HG03108 (cell line): ENCODE measurements around the gene METAP2.
"Not testable (repeated sequence)": the region's sequence is repeated elsewhere in the genome, so short reads cannot be mapped to it uniquely, and the experiment has no call there.

ENCODE experiments used
- ATAC-seq: cut with Tn5 transposase; IDR thresholded peaks from one replicate; pipeline ENCODE4 v1.9.1; 2021; ENCODE audit warnings: moderate library complexity; ENCODE audit not compliant: unreplicated experiment

The METAP2 gene

DNA sequence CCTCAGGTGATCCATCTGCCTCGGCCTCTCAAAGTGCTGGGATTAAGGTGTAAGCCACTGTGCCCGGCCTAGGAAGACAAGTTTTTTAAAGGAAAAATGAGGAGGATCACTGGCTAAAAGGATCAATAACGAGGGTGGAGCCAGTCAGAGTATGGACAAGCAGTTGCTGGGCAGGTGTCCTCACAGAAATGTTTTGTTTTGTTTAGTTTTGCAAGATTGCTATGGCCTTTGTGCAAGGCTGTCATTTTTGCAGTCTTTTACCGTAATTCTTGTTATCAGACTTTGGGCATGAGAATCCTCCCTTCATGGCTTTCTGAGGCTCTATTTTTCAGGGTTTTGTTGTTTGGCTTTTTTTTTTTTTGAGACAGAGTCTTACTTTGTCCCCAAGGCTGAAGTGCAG, 11.9 kb upstream of the METAP2 start:
- no peak for ATAC-seq

GRCh38 chr12:95462551-95462950, 11.4 kb upstream of the METAP2 start:
- no peak for ATAC-seq

DNA sequence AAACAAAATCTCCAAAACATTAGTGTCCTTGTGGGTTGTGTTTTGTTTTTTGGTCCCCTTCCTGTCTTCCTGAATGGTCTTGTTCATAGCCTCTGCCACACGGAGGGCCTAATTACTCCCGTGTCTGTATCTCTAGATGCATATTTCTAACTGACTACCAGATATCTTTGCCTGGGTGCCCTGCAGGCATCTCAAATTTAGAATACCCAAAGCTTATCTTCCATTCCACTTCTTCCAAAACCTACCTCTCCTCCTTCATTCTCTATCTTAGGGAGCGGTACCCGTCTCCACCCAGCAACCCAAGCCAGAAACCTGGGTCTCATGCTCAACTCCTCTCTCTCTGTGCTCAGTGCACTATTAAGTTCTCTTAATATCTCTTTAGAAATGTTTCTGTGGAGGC, 10.9 kb upstream of the METAP2 start:
- ATAC-seq, result no peak

- not testable (repeated sequence) for ATAC-seq
Measured at GRCh38 chr12:95463776-95464175, 10.2 kb upstream of the METAP2 start.

GRCh38 chr12:95465275-95465674, 8.7 kb upstream of the METAP2 start:
- no peak for ATAC-seq

DNA sequence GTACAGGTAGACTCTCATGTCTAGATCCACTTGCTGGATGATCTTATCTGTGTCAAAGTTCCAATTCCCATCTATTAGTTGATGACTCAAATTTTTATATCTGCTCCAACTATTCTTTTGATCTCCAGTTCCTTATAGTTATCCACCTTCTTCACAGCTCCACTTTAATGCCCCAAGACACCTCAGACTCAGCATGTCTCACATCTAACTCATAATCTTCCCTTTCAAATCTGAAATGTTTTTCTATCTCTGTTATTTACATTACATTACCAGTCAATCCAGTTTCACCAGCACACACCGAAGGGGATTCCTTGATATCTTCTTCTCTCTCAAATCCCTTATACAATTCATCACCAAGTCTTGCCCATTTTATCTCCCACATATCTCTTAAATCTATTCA, 3.7 kb upstream of the METAP2 start:
- no peak for ATAC-seq

- ATAC-seq, result peak; percentile 29
Measured at GRCh38 chr12:95473231-95473883, 595 bp upstream of the METAP2 start.

GRCh38 chr12:95474660-95474958, 657 bp downstream of the METAP2 start:
- no peak for ATAC-seq

DNA sequence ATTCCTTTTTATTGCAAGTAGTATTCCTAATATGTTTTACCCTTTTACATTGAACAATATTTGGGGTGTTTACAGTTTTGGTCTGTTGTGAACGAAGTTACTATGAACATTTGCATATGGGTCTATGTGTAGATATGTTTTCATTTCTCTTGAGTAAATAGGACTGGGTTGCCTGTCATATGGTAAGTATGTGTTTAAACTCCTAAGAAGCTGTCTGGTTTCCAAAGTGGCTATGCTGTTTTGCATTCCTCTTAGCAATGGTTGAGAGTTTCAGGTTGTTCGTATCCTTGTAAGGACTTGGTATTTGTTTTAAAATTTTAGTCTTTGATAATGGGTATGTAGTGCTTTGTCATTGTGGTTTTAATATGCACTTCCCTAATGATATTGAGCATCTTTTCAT, 6.3 kb downstream of the METAP2 start:
- no peak for ATAC-seq

- ATAC-seq, result no peak
Measured at GRCh38 chr12:95481072-95481471, 7.1 kb downstream of the METAP2 start.

GRCh38 chr12:95481888-95482287, 7.9 kb downstream of the METAP2 start:
- ATAC-seq, result no peak

DNA sequence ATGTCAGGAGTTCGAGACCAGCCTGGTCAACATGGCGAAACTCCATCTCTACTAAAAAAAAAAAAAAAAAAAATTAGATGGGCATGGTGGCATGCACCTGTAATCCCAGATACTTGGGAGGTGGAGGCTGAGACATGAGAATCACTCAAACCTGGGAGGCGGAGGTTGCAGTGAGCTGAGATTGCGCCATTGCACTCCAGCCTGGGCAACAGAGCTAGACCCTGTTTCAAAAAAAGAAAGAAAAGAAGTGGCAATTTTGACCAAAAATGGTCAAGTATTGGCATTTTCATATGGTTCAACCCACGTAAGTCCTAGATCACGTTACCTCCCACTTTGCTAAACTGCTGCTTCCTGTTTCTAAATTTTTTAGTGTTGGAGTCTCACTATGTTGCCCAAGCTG, 8.6 kb downstream of the METAP2 start:
- ATAC-seq, result not testable (repeated sequence)

DNA sequence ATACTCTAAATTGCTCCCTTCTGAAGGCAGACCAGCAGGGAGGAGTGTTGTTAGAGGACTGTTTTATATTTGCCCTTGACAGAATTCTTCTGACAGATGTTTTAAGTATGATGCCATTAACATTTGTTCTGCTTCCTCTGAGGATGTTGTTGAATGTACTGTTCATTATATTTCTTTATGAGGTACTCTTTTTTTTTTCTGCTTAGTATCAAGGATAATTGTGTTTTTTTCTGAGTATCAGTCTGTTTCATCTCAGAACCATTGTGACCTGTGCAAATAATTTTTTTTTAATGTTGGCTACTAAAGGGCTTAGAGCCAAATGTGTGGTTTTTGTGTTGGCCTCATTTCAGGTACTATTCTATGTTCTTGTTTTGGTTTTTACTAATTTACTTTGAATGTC, 10.6 kb downstream of the METAP2 start:
- ATAC-seq, result no peak

- no peak for ATAC-seq
Measured at GRCh38 chr12:95487024-95487423, 13.1 kb downstream of the METAP2 start.

- ATAC-seq, result no peak
Measured at GRCh38 chr12:95492462-95492861, 18.5 kb downstream of the METAP2 start.

DNA sequence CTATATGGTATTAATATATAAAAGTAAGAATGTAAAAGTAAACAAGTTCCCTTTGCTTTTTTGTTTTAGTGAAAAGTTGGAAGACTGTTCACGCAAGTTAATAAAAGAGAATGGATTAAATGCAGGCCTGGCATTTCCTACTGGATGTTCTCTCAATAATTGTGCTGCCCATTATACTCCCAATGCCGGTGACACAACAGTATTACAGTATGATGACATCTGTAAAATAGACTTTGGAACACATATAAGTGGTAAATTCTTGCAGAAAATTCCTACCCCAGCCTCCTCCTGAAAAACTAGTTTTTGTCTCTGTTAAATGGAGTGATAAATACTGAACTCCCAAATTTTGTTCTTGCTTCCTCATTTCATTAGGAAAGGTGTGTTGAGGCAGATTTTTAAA, 20.9 kb downstream of the METAP2 start:
- ATAC-seq, result no peak

DNA sequence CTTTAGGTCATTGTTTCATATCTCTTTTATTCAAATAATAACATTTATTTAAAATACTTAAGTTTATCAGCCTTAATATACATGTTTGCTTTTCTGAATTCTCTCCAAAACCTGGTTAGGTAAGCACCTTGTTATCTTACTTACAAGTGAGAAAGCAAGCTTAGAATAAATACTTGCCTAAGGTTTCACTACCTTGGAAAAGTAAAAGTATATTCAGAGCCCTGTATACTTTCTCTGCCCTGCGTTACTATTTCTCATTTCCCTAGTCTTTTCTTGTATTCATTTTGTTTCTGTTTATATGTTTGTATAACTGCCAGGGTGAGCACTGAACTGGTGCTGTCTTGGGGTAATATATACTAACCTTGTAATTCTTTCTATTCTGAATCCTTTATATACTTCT, 21.5 kb downstream of the METAP2 start:
- no peak for ATAC-seq

DNA sequence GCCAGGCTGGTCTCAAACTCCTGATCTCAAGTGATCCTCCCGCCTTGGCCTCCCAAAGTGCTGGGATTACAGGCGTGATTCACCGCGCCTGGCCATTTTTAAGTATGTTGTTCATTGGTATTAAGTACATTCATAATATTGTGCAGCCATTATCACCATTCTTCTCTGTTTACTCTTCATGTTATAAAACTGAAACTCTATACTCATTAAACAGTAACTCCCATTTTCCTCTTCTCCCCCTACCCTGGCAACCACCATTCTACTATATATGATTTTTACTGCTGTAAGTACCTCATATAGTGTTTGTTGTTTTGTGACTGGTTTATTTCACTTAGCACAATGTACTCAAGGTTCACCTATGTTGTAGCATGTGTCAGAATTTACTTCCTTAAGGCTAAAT, 23.1 kb downstream of the METAP2 start:
- ATAC-seq, result no peak

DNA sequence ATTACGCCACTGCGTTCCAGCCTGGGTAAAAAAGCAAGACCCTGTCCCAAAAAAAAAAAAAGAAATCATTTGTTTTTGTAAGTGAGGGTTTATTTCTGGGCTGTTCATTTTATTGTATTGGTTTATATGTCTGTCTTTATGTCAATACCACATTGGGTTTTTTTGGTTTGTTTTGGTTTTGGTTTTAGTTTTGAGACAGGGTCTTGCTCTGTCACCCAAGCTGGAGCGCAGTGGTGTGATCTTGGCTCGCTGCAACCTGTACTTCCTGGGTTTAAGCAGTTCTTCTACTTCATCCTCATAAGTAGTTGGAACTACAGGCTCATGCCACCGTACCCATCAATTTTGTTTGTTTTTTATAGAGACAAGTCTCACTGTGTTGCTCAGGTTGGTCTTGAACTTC, 25.0 kb downstream of the METAP2 start:
- ATAC-seq, result no peak

DNA sequence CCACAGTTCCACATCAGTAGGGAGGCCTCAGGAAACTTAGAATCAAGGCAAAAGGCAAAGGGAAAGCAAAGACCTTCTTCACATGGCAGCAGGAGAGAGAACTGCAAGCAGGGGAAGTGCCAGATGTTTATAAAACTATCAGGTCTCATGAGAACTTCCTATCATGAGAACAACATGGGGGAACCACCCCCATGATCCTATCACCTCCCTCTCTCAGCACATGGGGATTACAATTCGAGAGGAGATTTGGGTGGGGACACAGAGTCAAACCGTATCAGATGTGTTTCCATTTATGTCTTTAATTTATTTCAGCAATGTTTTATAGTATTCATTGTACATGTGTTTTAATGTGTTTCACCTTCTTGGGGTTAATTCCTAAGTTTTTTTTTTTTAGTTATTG, 25.8 kb downstream of the METAP2 start:
- ATAC-seq, result no peak

- no peak for ATAC-seq
Measured at GRCh38 chr12:95504140-95504539, 30.2 kb downstream of the METAP2 start.

DNA sequence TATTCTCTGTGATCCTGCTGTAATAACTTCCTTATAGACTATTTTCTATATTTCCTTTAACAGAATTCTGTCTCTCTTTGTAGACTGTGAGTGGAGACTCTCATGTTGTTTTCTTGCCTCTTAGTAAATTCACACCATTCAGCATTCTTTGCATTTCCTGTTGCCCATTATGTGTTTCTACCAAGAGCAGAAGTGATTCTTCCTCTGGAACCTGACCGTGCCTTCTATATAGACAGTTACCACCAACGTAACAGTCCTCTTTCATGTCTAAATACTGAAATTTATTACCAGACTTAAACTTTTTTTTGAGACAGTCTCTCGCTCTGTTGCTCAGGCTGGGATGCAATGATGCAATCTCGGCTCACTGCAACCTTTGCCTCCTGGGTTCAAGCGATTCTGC, 31.1 kb downstream of the METAP2 start:
- no peak for ATAC-seq

DNA sequence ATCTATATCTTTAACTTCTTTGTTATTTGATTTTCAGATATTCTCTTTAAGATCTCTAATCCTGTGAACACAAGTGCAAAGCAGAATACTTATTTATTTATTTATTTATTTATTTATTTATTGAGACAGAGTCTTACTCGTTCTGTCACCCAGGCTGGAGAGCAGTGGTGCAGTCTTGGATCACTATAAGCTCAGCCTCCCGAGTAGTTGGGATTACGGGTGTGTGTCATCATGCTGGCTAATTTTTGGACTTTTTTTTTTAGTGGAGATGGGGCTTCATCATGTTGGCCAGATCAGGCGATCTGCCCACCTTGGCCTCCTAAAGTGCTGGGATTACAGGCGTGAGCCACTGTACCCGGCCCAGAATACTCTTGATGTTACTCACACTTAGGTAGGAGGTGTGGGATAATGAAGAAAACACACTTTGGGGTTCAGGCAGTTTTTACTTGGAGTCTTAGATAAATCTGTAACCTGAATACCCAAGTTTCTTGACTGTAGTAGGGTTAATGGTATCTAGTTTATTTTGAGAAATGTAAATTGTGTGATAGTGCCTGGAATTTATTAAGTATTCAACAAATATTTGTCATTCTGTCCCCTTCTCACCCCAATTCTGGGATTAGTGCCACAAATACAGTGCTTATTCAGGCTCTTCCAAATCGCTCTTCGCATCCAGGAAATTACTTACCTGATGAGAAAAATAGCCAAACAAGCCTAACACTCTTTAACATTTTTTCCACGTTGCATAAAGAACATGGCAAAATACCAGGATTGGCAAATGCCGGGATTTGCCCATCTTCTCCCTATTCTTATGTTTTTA, 33.0 kb downstream of the METAP2 start:
- ATAC-seq, result no peak
